PC-3 (cell line): ENCODE measurements around the gene TNFSF15. TPM values are rescaled to one million over a fixed set of nuclear protein-coding genes. Genes with fewer than 3 reads are reported as not detected.

ENCODE experiments used
- ATAC-seq: fragments of 200-7000 bp; cut with Tn5 transposase; 2 replicates; pipeline ENCODE4 v1.9.1; 2020; ENCODE audit warnings: mild to moderate bottlenecking, moderate library complexity
- BruUV-seq: library from RNA; stranded (reverse); fragments of 400-500 nt; replicated peaks from 2 replicates; lab custom pipeline; 2021; lab: Mats Ljungman, UMichigan
- CTCF ChIA-PET: fragments of 300-600 bp; sonication (Branson Sonifier 250); formaldehyde crosslinking; loops from one replicate; lab custom pipeline; 2022; ENCODE audit warnings: antibody characterized with exemption; lab: Charles Lee
- POLR2A ChIA-PET: fragments of 300-600 bp; sonication (Branson Sonifier 250); formaldehyde crosslinking; loops from one replicate; lab custom pipeline; 2022; ENCODE audit warnings: antibody characterized with exemption; ENCODE audit not compliant: unreplicated experiment; lab: Charles Lee
- DNase-seq: peaks from one replicate; pipeline ENCODE4 v3.0.0-alpha.2; 2015
- H2AFZ ChIP-seq: fragments of 300-600 bp; sonication (generic); 2 replicates; pipeline ENCODE4 v1.6.0; 2016; ENCODE audit warnings: antibody characterized with exemption, low read length
- H3F3A ChIP-seq: fragments of 300-600 bp; sonication (generic); one replicate; pipeline ENCODE4 v1.6.0; 2017; ENCODE audit warnings: antibody characterized with exemption, low read length, control low read depth, mild to moderate bottlenecking; ENCODE audit not compliant: unreplicated experiment
- H3K27ac ChIP-seq: fragments of 300-600 bp; sonication (generic); 2 replicates; pipeline ENCODE4 v1.5.1; 2016; ENCODE audit warnings: mild to moderate bottlenecking, low read length
- H3K27me3 ChIP-seq: fragments of 300-600 bp; sonication (generic); 2 replicates; pipeline ENCODE4 v1.6.1; 2016; ENCODE audit warnings: low read length, mixed read lengths
- H3K36me3 ChIP-seq: fragments of 300-600 bp; sonication (generic); 2 replicates; pipeline ENCODE4 v1.6.1; 2016; ENCODE audit warnings: low read depth, mixed run types, low read length, mixed read lengths
- H3K4me1 ChIP-seq: fragments of 300-600 bp; sonication (generic); 2 replicates; pipeline ENCODE4 v1.5.1; 2016; ENCODE audit warnings: low read length; ENCODE audit not compliant: insufficient read depth
- H3K4me2 ChIP-seq: fragments of 300-600 bp; sonication (generic); 2 replicates; pipeline ENCODE4 v1.6.0; 2016; ENCODE audit warnings: low read length
- H3K4me3 ChIP-seq: fragments of 300-600 bp; sonication (generic); 2 replicates; pipeline ENCODE4 v1.5.1; 2016; ENCODE audit warnings: mild to moderate bottlenecking, low read length, mixed read lengths
- H3K79me2 ChIP-seq: fragments of 300-600 bp; sonication (generic); 2 replicates; pipeline ENCODE4 v1.6.1; 2017; ENCODE audit warnings: low read length, mixed read lengths
- H3K9ac ChIP-seq: fragments of 300-600 bp; sonication (generic); 2 replicates; pipeline ENCODE4 v1.6.0; 2016; ENCODE audit warnings: mild to moderate bottlenecking, low read length
- H3K9me2 ChIP-seq: fragments of 300-600 bp; sonication (generic); replicated peaks from 2 replicates; pipeline ENCODE4 v1.6.1; 2016; ENCODE audit warnings: mixed run types, low read length, mixed read lengths
- H3K9me3 ChIP-seq: fragments of 300-600 bp; sonication (generic); 2 replicates; pipeline ENCODE4 v1.6.1; 2016; ENCODE audit warnings: low read length, mixed read lengths
- H4K20me1 ChIP-seq: fragments of 300-600 bp; sonication (generic); 2 replicates; pipeline ENCODE4 v1.6.1; 2016; ENCODE audit warnings: low read length, mixed read lengths
- EZH2 ChIP-seq: fragments of 300-600 bp; sonication (generic); IDR thresholded peaks from one replicate; pipeline ENCODE4 v1.6.1; 2017; ENCODE audit warnings: antibody characterized with exemption, mild to moderate bottlenecking, low read length; ENCODE audit not compliant: unreplicated experiment
- EZH2phosphoT487 ChIP-seq: fragments of 300-600 bp; sonication (generic); IDR thresholded peaks from 2 replicates; pipeline ENCODE4 v1.6.1; 2018; ENCODE audit warnings: mild to moderate bottlenecking, antibody characterized with exemption, low read length, borderline replicate concordance
- intact Hi-C: fragments of 100-400 bp; cut with micrococcal nuclease; formaldehyde crosslinking; loops from 2 replicates; pipeline ENCODE4 v1.9.0; 2023
- total RNA-seq: library from RNA; depleted of rRNA; stranded (reverse); fragments of >200 nt; gene quantifications from 2 replicates; pipeline ENCODE4 v1.2.3, GENCODE V29; 2014
- TF ChIP-seq, protein P1 (sequence below): fragments of 300-600 bp; sonication (generic); conservative IDR thresholded peaks from 2 replicates; pipeline ENCODE4 v1.5.1; 2017; ENCODE audit warnings: antibody characterized with exemption, low read depth, mild to moderate bottlenecking, low read length

TNFSF15 gene
- total RNA-seq, 1 experiment from 2014 or later = 2.2 TPM

DNA sequence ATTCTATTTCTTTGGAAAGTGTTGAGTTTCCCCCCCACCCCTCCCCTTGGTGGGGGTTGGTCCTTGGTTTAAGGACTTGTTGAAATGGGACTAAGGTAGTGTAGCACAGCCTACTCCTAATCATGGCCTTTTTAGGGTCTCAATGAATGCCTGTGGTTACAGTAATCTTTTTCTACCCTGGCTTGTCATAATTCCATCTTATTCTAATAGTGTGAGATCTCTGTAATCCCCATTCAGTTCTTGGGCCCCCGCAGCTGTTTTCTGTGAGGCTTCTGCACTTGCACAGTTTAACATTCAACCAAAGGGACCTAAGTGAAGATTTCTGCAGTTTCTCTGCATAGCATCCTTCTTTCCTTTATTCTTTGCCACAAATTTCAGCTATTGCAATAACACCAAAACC is 30.7 kb downstream of the TNFSF15 start:
- Histone ChIP-seq H3K4me3 (no peak overlapping the region), H3F3A (no peaks in the 10 kb centered on the region), H3K27me3 (no peaks in the 10 kb centered on the region), H4K20me1 (no peaks in the 10 kb centered on the region), H3K79me2 (no peaks in the 10 kb centered on the region), H3K4me1 (peaks cover 17% of the 10 kb centered on the region), H3K36me3 (no peaks in the 10 kb centered on the region), H3K9ac (no peak overlapping the region), H2AFZ (no peak overlapping the region), H3K9me2 (no peaks in the 10 kb centered on the region), H3K9me3 (no peaks in the 10 kb centered on the region), H3K4me2 (no peak overlapping the region), H3K27ac (no peak overlapping the region)
- POLR2A ChIA-PET = no interaction called here
- CTCF ChIA-PET = no interaction called here
- ATAC-seq = no peak
- TF ChIP-seq, protein P1, sequence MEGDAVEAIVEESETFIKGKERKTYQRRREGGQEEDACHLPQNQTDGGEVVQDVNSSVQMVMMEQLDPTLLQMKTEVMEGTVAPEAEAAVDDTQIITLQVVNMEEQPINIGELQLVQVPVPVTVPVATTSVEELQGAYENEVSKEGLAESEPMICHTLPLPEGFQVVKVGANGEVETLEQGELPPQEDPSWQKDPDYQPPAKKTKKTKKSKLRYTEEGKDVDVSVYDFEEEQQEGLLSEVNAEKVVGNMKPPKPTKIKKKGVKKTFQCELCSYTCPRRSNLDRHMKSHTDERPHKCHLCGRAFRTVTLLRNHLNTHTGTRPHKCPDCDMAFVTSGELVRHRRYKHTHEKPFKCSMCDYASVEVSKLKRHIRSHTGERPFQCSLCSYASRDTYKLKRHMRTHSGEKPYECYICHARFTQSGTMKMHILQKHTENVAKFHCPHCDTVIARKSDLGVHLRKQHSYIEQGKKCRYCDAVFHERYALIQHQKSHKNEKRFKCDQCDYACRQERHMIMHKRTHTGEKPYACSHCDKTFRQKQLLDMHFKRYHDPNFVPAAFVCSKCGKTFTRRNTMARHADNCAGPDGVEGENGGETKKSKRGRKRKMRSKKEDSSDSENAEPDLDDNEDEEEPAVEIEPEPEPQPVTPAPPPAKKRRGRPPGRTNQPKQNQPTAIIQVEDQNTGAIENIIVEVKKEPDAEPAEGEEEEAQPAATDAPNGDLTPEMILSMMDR = no peak
- TF ChIP-seq EZH2phosphoT487 (no peak), EZH2 (no peak)
- intact Hi-C loops = loop anchor here (5.0 kb wide), 1 partner anchor 33 kb away; no protein-coding TSS in a partner anchor
- no TSS peak for BruUV-seq
- DNase-seq = no peak

DNA sequence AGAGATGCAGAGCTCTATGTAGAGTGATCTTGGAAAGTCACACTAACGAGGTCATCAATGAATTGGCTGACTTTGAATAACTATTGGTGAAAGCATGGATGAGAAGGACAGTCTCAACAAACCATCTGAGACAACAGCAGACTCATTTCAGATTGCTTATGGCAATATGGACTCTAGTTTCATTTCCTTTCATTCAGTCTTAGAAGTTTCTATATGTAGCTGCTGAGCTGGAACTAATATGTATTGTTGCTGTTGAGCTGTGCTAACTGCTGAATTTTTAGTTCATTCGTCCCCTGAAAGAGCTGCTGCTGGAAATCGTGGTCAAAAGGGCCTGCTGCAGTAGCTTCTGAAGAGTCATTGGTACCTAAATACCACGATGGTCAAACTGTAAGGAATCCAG is 31.3 kb downstream of the TNFSF15 start:
- CTCF ChIA-PET = no interaction called here
- intact Hi-C loops = no loop called here

DNA sequence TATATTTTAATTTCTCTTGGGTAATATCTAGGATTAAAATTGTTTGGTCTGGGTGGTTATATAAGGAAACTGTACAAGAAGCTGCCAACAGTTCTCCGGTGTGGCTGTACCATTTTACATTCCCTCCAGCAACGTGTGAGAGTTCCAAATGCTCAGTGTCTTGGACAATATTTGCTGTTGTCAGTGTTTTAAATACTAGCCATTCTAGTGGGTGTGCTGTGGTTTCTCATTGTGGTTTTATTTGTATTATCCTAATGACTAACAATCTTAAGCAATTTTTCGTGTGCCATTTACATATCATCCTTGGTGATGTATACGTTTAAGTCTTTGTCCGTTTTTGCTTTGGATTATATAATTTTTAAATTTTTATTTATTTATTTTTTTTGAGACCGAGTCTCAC is 34.0 kb downstream of the TNFSF15 start:
- Histone ChIP-seq H3K9me3 (no peaks in the 10 kb centered on the region), H3K9ac (no peak overlapping the region), H3K36me3 (no peaks in the 10 kb centered on the region), H3F3A (no peaks in the 10 kb centered on the region), H4K20me1 (no peaks in the 10 kb centered on the region), H3K4me3 (no peak overlapping the region), H3K27ac (no peak overlapping the region), H2AFZ (no peak overlapping the region), H3K9me2 (no peaks in the 10 kb centered on the region), H3K4me2 (no peak overlapping the region), H3K4me1 (no peaks in the 10 kb centered on the region), H3K27me3 (no peaks in the 10 kb centered on the region), H3K79me2 (no peaks in the 10 kb centered on the region)
- POLR2A ChIA-PET = no interaction called here
- ATAC-seq (peak; percentile 58), DNase-seq (peak; percentile 32)
- TF ChIP-seq EZH2 (no peak), EZH2phosphoT487 (no peak)
- TF ChIP-seq, protein P1 = no peak
- BruUV-seq = no TSS peak
- intact Hi-C loops = no loop called here
- CTCF ChIA-PET = no interaction called here

More for the DNA sequence above, 31.3 kb downstream of the TNFSF15 start:
- Histone ChIP-seq H3K4me2 (no peak overlapping the region), H2AFZ (no peak overlapping the region), H3K79me2 (no peaks in the 10 kb centered on the region), H3K4me1 (peaks cover 12% of the 10 kb centered on the region), H3F3A (no peaks in the 10 kb centered on the region), H3K9me3 (no peaks in the 10 kb centered on the region), H3K27ac (no peak overlapping the region), H3K27me3 (no peaks in the 10 kb centered on the region), H4K20me1 (no peaks in the 10 kb centered on the region), H3K9ac (no peak overlapping the region), H3K36me3 (no peaks in the 10 kb centered on the region), H3K4me3 (no peak overlapping the region), H3K9me2 (no peaks in the 10 kb centered on the region)
- ATAC-seq = no peak
- BruUV-seq = no TSS peak
- TF ChIP-seq, protein P1 = no peak
- TF ChIP-seq EZH2phosphoT487 (no peak), EZH2 (no peak)
- POLR2A ChIA-PET = no interaction called here
- no peak for DNase-seq
